RWPE2 (cell line): Measurements from ENCODE around the gene PLPP7.

Experiments used
- ATAC-seq: fragments of 200-7000 bp; cut with Tn5 transposase; 3 replicates; pipeline ENCODE4 v1.9.1; 2021; ENCODE audit warnings: low read depth
- DNase-seq: peaks from one replicate; pipeline ENCODE4 v3.0.0-alpha.2; 2020; ENCODE audit warnings: low spot score
- H3K27ac ChIP-seq: fragments of 450-650 bp; 2 replicates; pipeline ENCODE4 v1.5.1; 2017; ENCODE audit warnings: mild to moderate bottlenecking; ENCODE audit not compliant: poor library complexity, severe bottlenecking
- H3K27me3 ChIP-seq: fragments of 250-450 bp; sonication (Bioruptor Pico); 2 replicates; pipeline ENCODE4 v1.5.1; 2021; ENCODE audit warnings: mild to moderate bottlenecking, moderate library complexity; ENCODE audit not compliant: insufficient read depth, poor library complexity, severe bottlenecking
- H3K36me3 ChIP-seq: fragments of 250-450 bp; sonication (Bioruptor Pico); 2 replicates; pipeline ENCODE4 v1.5.1; 2020; ENCODE audit warnings: low read depth, mild to moderate bottlenecking, moderate library complexity
- H3K4me1 ChIP-seq: fragments of 250-450 bp; sonication (Bioruptor Pico); 2 replicates; pipeline ENCODE4 v1.5.1; 2021; ENCODE audit warnings: mild to moderate bottlenecking, moderate library complexity; ENCODE audit not compliant: insufficient read depth, poor library complexity, severe bottlenecking
- H3K4me3 ChIP-seq: fragments of 250-450 bp; sonication (Bioruptor Pico); 2 replicates; pipeline ENCODE4 v1.5.1; 2021; ENCODE audit warnings: mild to moderate bottlenecking, moderate library complexity; ENCODE audit not compliant: severe bottlenecking
- H3K9me3 ChIP-seq: fragments of 250-450 bp; sonication (Bioruptor Pico); 2 replicates; pipeline ENCODE4 v1.5.1; 2021; ENCODE audit warnings: mild to moderate bottlenecking, moderate library complexity; ENCODE audit not compliant: severe bottlenecking
- CTCF ChIP-seq: fragments of 450-650 bp; IDR thresholded peaks from one replicate; pipeline ENCODE4 v1.5.1; 2017; ENCODE audit warnings: mild to moderate bottlenecking, moderate library complexity; ENCODE audit not compliant: poor library complexity, severe bottlenecking

The PLPP7 gene

GRCh38 chr9:131279196-131279862, 10.2 kb upstream of the PLPP7 start:
- Histone ChIP-seq H3K27me3 (peaks cover 49% of the 10 kb centered on the region), H3K9me3 (no peaks in the 10 kb centered on the region), H3K4me1 (no peaks in the 10 kb centered on the region), H3K27ac (no peak overlapping the region), H3K36me3 (no peaks in the 10 kb centered on the region), H3K4me3 (no peak overlapping the region)
- DNase-seq: no peak
- no peak for ATAC-seq
- no peak for TF ChIP-seq CTCF

- no peaks in the 10 kb centered on the region for H3K9me3 ChIP-seq
- H3K4me3 ChIP-seq: no peak overlapping the region
- no peaks in the 10 kb centered on the region for H3K36me3 ChIP-seq
- H3K27me3 ChIP-seq: peaks cover 49% of the 10 kb centered on the region
- H3K27ac ChIP-seq: no peak overlapping the region
- no peak for ATAC-seq
- TF ChIP-seq CTCF: no peak
- no peak for DNase-seq
- H3K4me1 ChIP-seq: no peaks in the 10 kb centered on the region
Measured at GRCh38 chr9:131279863-131280570, 9.5 kb upstream of the PLPP7 start.

GRCh38 chr9:131280660-131281059, 8.9 kb upstream of the PLPP7 start:
- Histone ChIP-seq H3K4me1 (no peaks in the 10 kb centered on the region), H3K27ac (no peak overlapping the region), H3K4me3 (no peak overlapping the region), H3K36me3 (no peaks in the 10 kb centered on the region), H3K9me3 (no peaks in the 10 kb centered on the region), H3K27me3 (peaks cover 47% of the 10 kb centered on the region)
- ATAC-seq (no peak), DNase-seq (no peak)
- no peak for TF ChIP-seq CTCF

GRCh38 chr9:131281119-131281965, 8.2 kb upstream of the PLPP7 start:
- TF ChIP-seq CTCF: no peak
- Histone ChIP-seq H3K27me3 (peaks cover 41% of the 10 kb centered on the region), H3K4me1 (no peaks in the 10 kb centered on the region), H3K4me3 (no peak overlapping the region), H3K27ac (no peak overlapping the region), H3K9me3 (no peaks in the 10 kb centered on the region), H3K36me3 (no peaks in the 10 kb centered on the region)
- ATAC-seq (no peak), DNase-seq (no peak)
